GM21390 (cell line): ENCODE results near the gene ZNF469.
"Not testable (repeated sequence)": the region's sequence is repeated elsewhere in the genome, so short reads cannot be mapped to it uniquely, and the experiment has no call there.

Experiments used
- ATAC-seq: cut with Tn5 transposase; IDR thresholded peaks from one replicate; pipeline ENCODE4 v1.9.1; 2021; ENCODE audit not compliant: unreplicated experiment

The ZNF469 gene

GRCh38 chr16:88358023-88358420 is 24.7 kb upstream of the ZNF469 start:
- no peak for ATAC-seq

DNA sequence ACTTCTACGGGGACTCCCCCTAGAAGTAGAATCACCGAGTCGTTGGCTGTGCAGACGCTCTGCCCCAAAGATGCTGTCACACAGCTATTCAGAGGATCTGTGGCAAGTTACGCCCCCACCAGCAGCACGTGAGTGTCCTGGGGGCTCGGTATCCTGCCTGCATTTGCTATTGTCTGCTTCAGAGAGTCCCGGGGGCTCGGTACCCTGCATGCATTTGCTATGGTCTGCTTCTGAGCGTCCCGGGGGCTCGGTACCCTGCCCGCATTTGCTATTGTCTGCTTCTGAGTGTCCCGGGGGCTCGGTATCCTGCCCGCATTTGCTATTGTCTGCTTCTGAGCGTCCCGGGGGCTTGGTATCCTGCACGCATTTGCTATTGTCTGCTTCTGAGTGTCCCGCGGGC is 23.8 kb upstream of the ZNF469 start:
- ATAC-seq = no peak

- not testable (repeated sequence) for ATAC-seq
Observed at GRCh38 chr16:88360401-88360800, 22.4 kb upstream of the ZNF469 start.

DNA sequence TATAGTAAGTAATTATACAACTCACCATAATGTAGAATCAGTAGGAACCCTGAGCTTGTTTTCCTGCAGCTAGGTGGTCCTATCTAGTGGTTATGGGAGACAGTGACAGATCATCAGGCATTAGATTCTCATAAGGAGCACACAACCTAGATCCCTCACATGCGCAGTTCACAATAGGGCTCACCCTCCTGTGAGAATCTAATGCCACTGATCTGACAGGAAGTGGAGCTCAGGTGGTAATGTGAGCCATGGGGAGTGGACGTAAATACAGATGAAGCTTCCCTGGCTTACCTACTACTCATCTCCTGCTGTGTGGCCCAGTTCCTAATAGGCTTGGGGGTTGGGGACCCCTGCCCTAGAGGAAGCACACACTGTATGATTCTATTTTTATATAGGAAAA is 21.8 kb upstream of the ZNF469 start:
- no peak for ATAC-seq

- ATAC-seq = no peak
Observed at GRCh38 chr16:88361775-88362174, 21.0 kb upstream of the ZNF469 start.

- ATAC-seq = no peak
Observed at GRCh38 chr16:88363239-88363891, 19.4 kb upstream of the ZNF469 start.

DNA sequence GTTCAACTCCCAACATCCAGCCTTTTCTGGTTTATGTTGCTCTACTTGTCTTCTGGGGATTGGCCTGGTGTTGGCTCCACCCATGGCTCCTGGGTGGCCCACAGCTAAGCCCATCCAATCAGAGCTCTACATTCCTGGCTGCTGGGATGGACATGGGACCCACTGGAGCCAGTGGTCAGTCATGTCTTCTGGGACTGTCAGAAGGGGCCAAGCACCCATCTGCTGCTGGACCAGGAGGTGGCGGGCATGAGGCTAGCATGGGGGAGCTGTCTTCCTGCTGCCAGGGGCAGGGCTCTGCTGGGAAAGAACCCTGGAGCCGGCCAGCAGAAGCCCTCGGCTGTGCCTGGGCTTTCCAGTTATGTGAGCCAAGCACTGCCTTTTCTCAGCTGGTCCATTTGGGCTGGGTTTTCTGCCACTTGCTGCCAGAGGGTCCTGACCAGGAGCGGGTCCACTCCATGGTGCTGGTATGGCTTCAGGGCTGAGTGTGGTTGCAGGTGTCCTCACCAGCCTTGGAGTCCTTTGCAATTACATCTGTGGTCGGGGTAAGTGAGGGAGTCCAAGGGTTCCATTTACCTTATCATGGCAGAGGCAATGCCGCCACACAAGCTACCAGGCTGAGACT is 17.4 kb upstream of the ZNF469 start:
- ATAC-seq = no peak

GRCh38 chr16:88366032-88366703 is 16.6 kb upstream of the ZNF469 start:
- no peak for ATAC-seq

DNA sequence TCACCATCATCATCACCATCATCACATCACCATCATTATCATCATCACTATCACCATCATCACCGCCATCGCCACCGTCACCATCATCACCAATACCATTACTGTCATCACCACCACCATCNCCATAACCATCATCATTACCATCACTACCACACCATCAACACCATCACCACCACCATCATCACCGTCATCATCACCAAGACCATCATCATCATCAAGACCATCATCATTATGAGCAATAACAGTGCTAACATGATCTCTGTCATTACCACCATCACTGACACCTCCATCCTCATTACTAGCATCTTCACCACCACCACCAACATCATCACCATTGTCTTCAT is 16.1 kb upstream of the ZNF469 start:
- no peak for ATAC-seq

DNA sequence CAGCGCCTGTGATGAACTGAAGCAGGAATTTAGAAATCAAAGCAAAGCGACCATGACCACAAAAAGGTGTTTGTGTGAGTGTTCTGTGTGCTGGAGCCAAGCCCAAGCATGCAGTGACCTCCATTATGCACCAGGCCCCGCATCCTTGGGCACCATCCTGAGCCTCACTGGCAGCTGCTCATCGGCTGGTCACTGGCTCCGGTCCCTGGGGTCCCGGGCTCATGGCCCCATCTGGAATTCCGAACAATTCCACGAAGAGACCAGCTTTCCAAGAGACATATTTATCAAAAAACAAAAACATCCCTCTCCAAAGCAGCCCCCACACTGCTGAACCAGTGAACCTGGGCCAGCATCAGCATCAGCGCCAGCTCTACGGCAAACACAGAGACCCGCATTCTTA is 15.2 kb upstream of the ZNF469 start:
- no peak for ATAC-seq

- no peak for ATAC-seq
Observed at GRCh38 chr16:88368036-88368435, 14.7 kb upstream of the ZNF469 start.

DNA sequence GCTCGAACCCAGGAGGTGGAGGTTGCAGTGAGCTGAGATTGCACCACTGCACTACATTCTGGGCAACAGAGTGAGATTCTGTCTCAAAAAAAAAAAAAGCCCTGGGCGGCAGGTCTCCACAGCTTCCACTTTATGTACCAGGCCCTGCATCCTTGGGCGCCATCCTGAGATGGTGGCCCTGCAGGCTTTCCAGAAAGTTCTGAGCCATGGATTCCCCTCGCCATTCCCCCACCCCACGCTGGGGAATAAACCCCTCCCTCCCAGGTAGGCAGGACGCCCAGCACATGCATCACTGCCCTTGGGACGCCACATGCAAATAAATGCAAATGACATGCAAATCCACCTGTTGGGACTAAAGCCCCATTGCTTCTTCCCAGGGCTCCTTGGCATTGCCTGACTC is 13.8 kb upstream of the ZNF469 start:
- ATAC-seq = no peak

DNA sequence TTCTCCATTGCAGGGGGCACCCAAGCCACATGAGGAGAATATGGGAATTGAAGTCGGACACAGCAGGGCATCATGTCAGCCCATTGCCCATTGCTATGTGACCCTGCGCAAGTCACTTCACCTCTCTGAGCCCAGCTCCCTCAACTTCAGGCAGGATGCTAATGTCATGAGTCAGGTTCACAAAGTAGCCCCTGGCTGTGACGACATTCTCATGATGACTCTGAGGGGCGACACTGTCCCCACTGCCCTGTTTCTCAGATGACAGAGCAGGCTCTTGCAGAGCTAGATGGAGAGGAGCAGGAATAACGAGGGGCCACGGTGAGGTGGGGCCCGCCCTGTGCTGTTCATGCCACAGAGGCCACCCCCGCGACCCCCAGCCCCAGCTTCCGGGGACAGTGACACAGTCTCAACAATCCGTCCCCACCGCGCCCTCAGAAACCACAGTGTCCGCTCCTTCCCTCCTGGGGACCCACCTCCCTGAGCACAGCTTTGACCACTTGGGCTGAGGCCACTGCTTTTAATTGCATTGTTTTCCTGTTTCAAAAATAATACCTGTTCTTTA is 13.2 kb upstream of the ZNF469 start:
- ATAC-seq = no peak

- no peak for ATAC-seq
Observed at GRCh38 chr16:88370365-88370764, 12.4 kb upstream of the ZNF469 start.

DNA sequence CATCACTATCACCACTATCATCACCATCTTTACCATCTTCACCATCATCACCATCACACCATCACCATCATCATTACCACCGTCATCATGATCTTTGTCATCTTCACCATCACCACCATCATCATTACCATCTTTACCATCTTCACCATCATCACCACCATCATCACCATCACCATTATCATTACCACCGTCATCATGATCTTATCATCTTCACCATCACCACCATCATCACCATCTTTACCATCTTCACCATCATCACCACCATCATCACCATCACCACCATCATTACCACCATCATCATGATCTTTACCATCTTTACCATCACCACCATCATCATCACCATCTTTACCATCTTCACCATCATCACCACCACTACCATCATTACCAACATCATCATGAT is 10.2 kb upstream of the ZNF469 start:
- no peak for ATAC-seq

- ATAC-seq = no peak
Observed at GRCh38 chr16:88373211-88373610, 9.5 kb upstream of the ZNF469 start.

DNA sequence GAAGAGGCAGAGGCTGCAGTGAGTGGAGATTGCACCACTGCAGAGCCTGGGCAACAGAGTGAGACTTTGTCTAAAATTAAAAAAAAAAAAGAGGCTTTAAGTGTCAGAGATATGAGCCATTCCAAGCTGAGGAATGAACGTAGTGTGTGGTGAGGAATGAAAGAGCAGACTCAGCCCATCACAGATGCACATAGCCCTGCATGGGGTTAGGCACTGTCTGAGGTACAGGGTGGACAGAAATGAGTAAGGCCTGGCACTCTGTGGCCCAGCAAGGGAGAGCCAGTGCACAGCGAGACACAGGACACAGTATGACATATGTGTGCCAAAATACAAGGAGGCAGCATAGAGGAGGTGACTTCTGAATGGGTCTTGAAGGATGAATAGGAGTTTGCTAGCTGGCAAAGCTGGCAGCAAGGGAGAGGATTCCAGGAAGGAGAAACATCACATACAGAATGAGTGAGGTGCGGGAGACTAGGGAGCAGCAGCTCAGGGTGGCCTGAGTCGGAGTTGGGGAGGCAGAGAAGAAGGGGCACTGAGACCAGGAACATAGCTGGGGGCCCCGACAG is 8.7 kb upstream of the ZNF469 start:
- no peak for ATAC-seq

DNA sequence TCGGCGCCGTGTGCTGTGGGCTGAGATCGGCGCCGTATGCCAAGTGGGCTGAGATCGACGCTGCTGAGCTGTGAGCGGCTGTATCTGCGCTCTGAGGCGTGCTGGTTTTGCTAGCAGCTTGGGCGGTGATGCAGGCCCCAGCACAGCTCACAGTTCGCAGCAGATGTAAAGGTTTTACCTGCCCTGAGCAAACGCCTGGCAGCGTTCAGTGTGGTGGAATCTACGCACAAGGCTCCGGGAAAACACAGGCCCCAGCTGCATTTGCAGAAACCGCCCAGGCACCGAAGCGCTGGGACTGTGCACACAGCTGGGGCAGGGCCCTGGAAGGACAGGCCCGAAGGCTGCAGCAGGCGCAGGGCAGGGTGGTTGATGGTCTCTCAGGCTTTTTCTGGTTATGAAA is 8.0 kb upstream of the ZNF469 start:
- no peak for ATAC-seq

DNA sequence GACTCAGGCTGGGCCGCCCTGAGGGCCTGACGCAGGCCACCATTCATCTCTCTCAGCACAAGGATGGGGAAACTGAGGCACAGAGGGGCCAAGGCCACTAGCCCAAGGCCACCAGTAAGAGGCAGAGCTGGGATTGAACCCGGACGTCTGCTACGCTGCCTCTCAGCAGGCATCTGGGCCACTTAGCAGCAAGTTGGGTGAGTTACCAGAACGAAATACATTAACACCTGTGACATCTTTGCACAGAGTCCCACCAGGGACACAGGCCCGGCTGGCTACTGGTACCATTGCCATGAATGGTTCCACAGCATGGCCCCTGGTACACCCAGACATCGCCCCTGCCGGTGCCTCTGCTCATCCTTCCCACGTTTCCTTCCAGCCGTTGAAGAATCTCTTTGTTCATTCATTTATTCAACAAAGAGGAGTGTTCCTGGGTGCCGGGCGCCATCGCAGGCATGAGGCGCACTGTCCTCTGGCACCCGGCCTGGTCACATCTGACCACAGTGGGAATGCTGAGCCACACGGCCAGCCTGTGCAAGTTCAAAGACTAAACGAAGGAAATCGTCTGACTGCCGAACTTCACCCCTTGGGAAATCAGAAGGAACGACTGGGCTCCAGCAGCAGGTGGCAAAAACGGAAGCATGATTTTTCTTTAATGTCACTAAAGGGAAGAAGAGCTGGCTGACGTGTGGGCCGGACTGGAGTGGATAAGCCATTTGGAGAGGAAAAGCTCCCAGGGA is 7.4 kb upstream of the ZNF469 start:
- no peak for ATAC-seq

- no peak for ATAC-seq
Observed at GRCh38 chr16:88375996-88376834, 6.5 kb upstream of the ZNF469 start.
